SK-N-SH (cell line): Measurements from ENCODE around the gene ZBTB7B. TPM values are rescaled to one million over a fixed set of nuclear protein-coding genes. Genes with fewer than 3 reads are reported as not detected.

Experiments used
- CTCF ChIA-PET: fragments of 300-600, 350-600 bp; formaldehyde crosslinking; extraction: SDS; loops from one replicate; lab custom pipeline; 2021; lab: Yijun Ruan, JAX
- POLR2A ChIA-PET: fragments of 350-600 bp; sonication (Branson Sonifier 250); formaldehyde crosslinking; extraction: SDS; loops from one replicate; lab custom pipeline; 2020; ENCODE audit warnings: antibody characterized with exemption, inconsistent platforms; lab: Yijun Ruan, JAX
- DNase-seq: peaks from one replicate; pipeline ENCODE4 v3.0.0; 2012
- H2AFZ ChIP-seq: fragments of 200-600 bp; sonication (generic); 2 replicates; pipeline ENCODE4 v1.8.1; 2016; ENCODE audit warnings: antibody characterized with exemption, mild to moderate bottlenecking, low read depth
- H3F3A ChIP-seq: fragments of 200-600 bp; sonication (generic); replicated peaks from 2 replicates; pipeline ENCODE3; 2016; ENCODE audit warnings: antibody characterized with exemption, mild to moderate bottlenecking; ENCODE audit not compliant: insufficient read depth
- H3K27ac ChIP-seq, 2 experiments: fragments of 200-500 bp in 1 of 2; fragments of 200-600 bp in 1 of 2; sonication (Bioruptor generic) in 1 of 2; sonication (generic), shearing (Covaris generic) in 1 of 2; 2 replicates each; pipeline versions ENCODE4 v1.5.1 to v1.6.1; 2014 to 2016; ENCODE audit warnings: low read depth in 2 of 2, inconsistent platforms in 1 of 2, low read length in 1 of 2, mild to moderate bottlenecking in 1 of 2, mixed read lengths in 1 of 2
- H3K27me3 ChIP-seq: fragments of 200-600 bp; sonication (generic), shearing (Covaris generic); 2 replicates; pipeline ENCODE4 v1.6.1; 2016; ENCODE audit warnings: mixed run types; ENCODE audit not compliant: insufficient read depth
- H3K36me3 ChIP-seq, 2 experiments: fragments of 200-500 bp in 1 of 2; fragments of 200-600 bp in 1 of 2; sonication (Bioruptor generic) in 1 of 2; sonication (generic) in 1 of 2; replicated peaks in 1 of 2; 2 replicates each; pipeline versions ENCODE3 to v1.5.1; 2014 to 2016; ENCODE audit warnings: low read length in 1 of 2, mild to moderate bottlenecking in 1 of 2; ENCODE audit not compliant: insufficient read depth in 2 of 2, control insufficient read depth in 1 of 2
- H3K4me1 ChIP-seq, 2 experiments: fragments of 200-500 bp in 1 of 2; fragments of 200-600 bp in 1 of 2; sonication (Bioruptor generic) in 1 of 2; sonication (generic), shearing (Covaris generic) in 1 of 2; 2 replicates each; pipeline versions ENCODE4 v1.5.1 to v1.6.1; 2014 to 2016; ENCODE audit warnings: low read depth in 1 of 2, low read length in 1 of 2, mixed run types in 1 of 2; ENCODE audit not compliant: insufficient read depth in 2 of 2, control insufficient read depth in 1 of 2
- H3K4me2 ChIP-seq: fragments of 200-600 bp; sonication (generic), shearing (Covaris generic); 2 replicates; pipeline ENCODE4 v1.6.1; 2017; ENCODE audit warnings: mixed run types
- H3K4me3 ChIP-seq, 2 experiments: fragments of 200-500 bp in 1 of 2; fragments of 200-600 bp in 1 of 2; sonication (Bioruptor generic) in 1 of 2; sonication (generic), shearing (Covaris generic) in 1 of 2; 2 replicates each; pipeline versions ENCODE4 v1.5.1 to v1.8.1; 2014 to 2016; ENCODE audit warnings: low read depth in 2 of 2, inconsistent platforms in 1 of 2, low read length in 1 of 2, mild to moderate bottlenecking in 1 of 2, mixed read lengths in 1 of 2, moderate library complexity in 1 of 2
- H3K79me2 ChIP-seq: fragments of 200-600 bp; sonication (generic); 2 replicates; pipeline ENCODE4 v1.8.1; 2017; ENCODE audit warnings: mild to moderate bottlenecking; ENCODE audit not compliant: insufficient read depth
- H3K9ac ChIP-seq: fragments of 200-600 bp; sonication (generic); 2 replicates; pipeline ENCODE4 v1.6.1; 2017; ENCODE audit warnings: mixed run types
- H3K9me2 ChIP-seq: fragments of 200-600 bp; sonication (generic); 2 replicates; pipeline ENCODE4 v1.6.1; 2017; ENCODE audit warnings: mixed run types
- H3K9me3 ChIP-seq: fragments of 200-600 bp; sonication (generic); 2 replicates; pipeline ENCODE4 v1.6.1; 2017; ENCODE audit warnings: mixed run types, mild to moderate bottlenecking, moderate library complexity
- H4K20me1 ChIP-seq: fragments of 200-600 bp; sonication (generic); 2 replicates; pipeline ENCODE4 v1.6.1; 2017; ENCODE audit warnings: mild to moderate bottlenecking, mixed run types; ENCODE audit not compliant: insufficient read depth
- CHD2 ChIP-seq: fragments of 150-350 bp; IDR thresholded peaks from 2 replicates; pipeline ENCODE4 v1.6.1; 2018; ENCODE audit warnings: low read length; ENCODE audit not compliant: partially characterized antibody
- CTCF ChIP-seq: fragments of 200-600 bp; sonication (generic); IDR thresholded peaks from 2 replicates; pipeline ENCODE4 v1.6.1; 2017; ENCODE audit warnings: antibody characterized with exemption, mild to moderate bottlenecking, moderate library complexity
- ELF1 ChIP-seq: IDR thresholded peaks from 2 replicates; pipeline ENCODE4 v1.4.0; 2012
- EP300 ChIP-seq, 2 experiments: IDR thresholded peaks; 2 replicates each; pipeline versions ENCODE4 v1.4.0 to v1.6.1; 2012; ENCODE audit warnings: borderline replicate concordance in 1 of 2, low read depth in 1 of 2, low read length in 1 of 2
- FOSL2 ChIP-seq: IDR thresholded peaks from 2 replicates; pipeline ENCODE4 v1.4.0; 2012; ENCODE audit warnings: low read depth, mild to moderate bottlenecking, moderate library complexity, borderline replicate concordance
- FOXM1 ChIP-seq: IDR thresholded peaks from 2 replicates; pipeline ENCODE4 v1.4.0; 2012; ENCODE audit warnings: low read depth, mild to moderate bottlenecking
- GABPA ChIP-seq: IDR thresholded peaks from 2 replicates; pipeline ENCODE4 v1.4.0; 2012; ENCODE audit warnings: low read depth, mild to moderate bottlenecking
- MAX ChIP-seq: IDR thresholded peaks from 2 replicates; pipeline ENCODE4 v1.4.0; 2012; ENCODE audit warnings: low read depth
- MEF2A ChIP-seq: IDR thresholded peaks from 2 replicates; pipeline ENCODE4 v1.4.0; 2012; ENCODE audit warnings: low read depth, borderline replicate concordance
- MXI1 ChIP-seq: IDR thresholded peaks from 2 replicates; pipeline ENCODE4 v1.6.1; 2012; ENCODE audit warnings: mild to moderate bottlenecking, low read depth, low read length, improper control_type of control experiment
- NFIC ChIP-seq: IDR thresholded peaks from 2 replicates; pipeline ENCODE4 v1.4.0; 2012; ENCODE audit warnings: borderline replicate concordance
- NRF1 ChIP-seq: IDR thresholded peaks from 2 replicates; pipeline ENCODE4 v1.6.1; 2012; ENCODE audit warnings: low read depth, mild to moderate bottlenecking, low read length
- POLR2AphosphoS5 ChIP-seq: IDR thresholded peaks from 2 replicates; pipeline ENCODE4 v1.6.1; 2012; ENCODE audit warnings: low read depth, low read length
- RAD21 ChIP-seq: IDR thresholded peaks from 2 replicates; pipeline ENCODE4 v1.6.1; 2012; ENCODE audit warnings: mild to moderate bottlenecking, low read length
- RCOR1 ChIP-seq: fragments of 150-350 bp; IDR thresholded peaks from 2 replicates; pipeline ENCODE4 v1.6.1; 2017; ENCODE audit warnings: antibody characterized with exemption, low read length
- RXRA ChIP-seq: IDR thresholded peaks from 2 replicates; pipeline ENCODE4 v1.4.0; 2012; ENCODE audit warnings: low read depth, mild to moderate bottlenecking, borderline replicate concordance
- SIN3A ChIP-seq: IDR thresholded peaks from 2 replicates; pipeline ENCODE4 v1.6.1; 2012; ENCODE audit warnings: low read depth, mild to moderate bottlenecking, low read length, moderate library complexity, borderline replicate concordance
- SMC3 ChIP-seq: IDR thresholded peaks from 2 replicates; pipeline ENCODE4 v1.6.1; 2012; ENCODE audit warnings: low read depth, low read length, improper control_type of control experiment
- TAF1 ChIP-seq: IDR thresholded peaks from 2 replicates; pipeline ENCODE4 v1.6.1; 2012; ENCODE audit warnings: low read depth, mild to moderate bottlenecking, low read length, moderate library complexity, borderline replicate concordance
- TCF12 ChIP-seq: IDR thresholded peaks from 2 replicates; pipeline ENCODE4 v1.4.0; 2012
- TEAD4 ChIP-seq: IDR thresholded peaks from 2 replicates; pipeline ENCODE4 v1.4.0; 2012; ENCODE audit warnings: mild to moderate bottlenecking, borderline replicate concordance; ENCODE audit not compliant: insufficient read depth
- YY1 ChIP-seq: IDR thresholded peaks from 2 replicates; pipeline ENCODE4 v1.4.0; 2012; ENCODE audit warnings: low read depth, mild to moderate bottlenecking
- ZBTB33 ChIP-seq: IDR thresholded peaks from 2 replicates; pipeline ENCODE4 v1.4.0; 2012; ENCODE audit warnings: low read depth, borderline replicate concordance
- WGBS: methylation state at CpG from one replicate; pipeline ENCODE4 v1.1.6; 2017; ENCODE audit warnings: low lambda C conversion rate; 5-methylcytosine and 5-hydroxymethylcytosine counted together
- polyA plus RNA-seq, 3 experiments: library from polyadenylated mRNA; depleted of rRNA; stranded (reverse); fragments of >200 nt; gene quantifications; 2 replicates each; pipeline ENCODE4 v1.2.3, GENCODE V29; 2012
- TF ChIP-seq, protein P1 (sequence below): fragments of 150-350 bp; IDR thresholded peaks from 2 replicates; pipeline ENCODE4 v1.6.1; 2017; ENCODE audit warnings: antibody characterized with exemption, low read length, low read depth, borderline replicate concordance
- TF ChIP-seq, protein P2 (sequence below): fragments of 150-350 bp; IDR thresholded peaks from 2 replicates; pipeline ENCODE4 v1.6.1; 2016; ENCODE audit warnings: mild to moderate bottlenecking, low read depth, low read length
- TF ChIP-seq, protein P3 (sequence below): IDR thresholded peaks from 2 replicates; pipeline ENCODE4; 2012

The ZBTB7B gene
- polyA plus RNA-seq, 1 of the 3 experiments (the other 2 are of a cell fraction), result 15.7 TPM

DNA sequence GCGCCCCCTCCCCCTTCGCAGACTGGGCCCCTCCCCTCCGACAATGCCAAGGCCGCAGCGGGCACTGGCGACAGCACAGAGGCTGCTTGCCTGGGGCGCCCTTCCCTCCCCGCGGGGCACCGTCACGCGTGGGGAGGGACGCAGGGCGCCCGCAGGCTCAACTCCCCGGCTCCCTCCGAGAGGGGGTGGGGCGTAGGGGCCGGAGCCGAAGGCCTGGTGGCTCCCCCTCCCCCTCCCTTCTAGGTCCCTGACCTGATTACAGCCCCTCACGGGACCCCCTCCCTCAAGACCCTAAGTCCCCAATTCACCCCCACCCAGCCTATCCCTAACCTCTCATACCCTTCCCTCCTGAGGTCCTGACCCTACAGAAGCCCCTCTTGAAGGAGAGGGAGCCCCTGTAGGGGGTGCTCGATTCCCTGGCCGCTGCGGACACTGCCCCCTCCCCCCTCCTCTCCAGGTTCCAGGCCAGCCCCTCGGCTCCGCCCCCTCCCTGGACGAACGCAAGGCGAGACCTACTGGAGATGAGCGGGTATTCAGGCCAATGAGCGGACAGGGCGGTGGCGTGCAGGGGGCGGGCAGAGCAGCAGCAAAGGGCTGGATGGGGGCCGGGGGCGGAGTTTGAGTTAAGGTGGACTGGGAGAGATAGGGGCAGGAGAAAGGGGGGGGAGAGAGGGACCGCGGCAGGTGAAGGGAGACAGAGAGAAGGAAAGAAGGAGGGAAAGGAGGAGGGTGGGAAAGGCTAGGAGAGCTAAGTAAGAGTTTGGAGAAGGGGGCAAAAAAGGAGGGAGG lies 733 bp upstream of the ZBTB7B start:
- ChIA-PET CTCF (interaction anchor here (0.8 to 14.0 kb wide), 15 partner anchors 13 to 171 kb away, joined by 3 to 640 read pairs (median 4); partner anchors contain the start of genes ADAM15, CKS1B, DCST1 and DCST2), POLR2A (interaction anchor here (0.9 to 1.2 kb wide), 3 partner anchors 18 to 41 kb away, joined by 3 to 8 read pairs (median 5); partner anchors contain the start of genes PYGO2 and SHC1)
- peak; percentile 96 for DNase-seq
- Histone ChIP-seq H3K4me1 (peaks cover 19 to 33% of the 10 kb centered on the region in 2 experiments), H3K9ac (peak overlapping the region; percentile 76), H3K9me3 (no peaks in the 10 kb centered on the region), H3K79me2 (peaks cover 35% of the 10 kb centered on the region), H3K27me3 (no peaks in the 10 kb centered on the region), H3K36me3 (peaks cover 0 to 5% of the 10 kb centered on the region in 2 experiments), H2AFZ (peak overlapping the region; percentile 59; the same call in 1 of the 2 replicates), H3K27ac (peak overlapping the region; percentile 92 to 96), H3K4me3 (peak overlapping the region; percentile 57 to 71), H4K20me1 (no peaks in the 10 kb centered on the region), H3F3A (peaks cover 27% of the 10 kb centered on the region), H3K4me2 (peak overlapping the region; percentile 96), H3K9me2 (no peaks in the 10 kb centered on the region)
- WGBS, result 1% methylated on average over 18 of the region's 38 CpGs
- TF ChIP-seq EP300 (IDR thresholded peaks at IDR 0.05; ENCODE audit: borderline replicate concordance in 1 of 2, low read depth in 1 of 2, low read length in 1 of 2) (no peak), MXI1 (peak; percentile 69), NFIC (no peak), YY1 (no peak), NRF1 (no peak), TCF12 (0 out of 2 replicates have a peak, but pooled peaks have one; percentile 4), MEF2A (no peak), RXRA (no peak), TEAD4 (no peak), POLR2AphosphoS5 (peak; percentile 41; the same call in 1 of the 2 replicates), TAF1 (peak; percentile 50; the same call in 1 of the 2 replicates), FOXM1 (no peak), CHD2 (peak; percentile 90), ZBTB33 (no peak), SMC3 (no peak), SIN3A (peak; percentile 21; the same call in 1 of the 2 replicates), MAX (peak; percentile 4; the same call in 1 of the 2 replicates), CTCF (peak; percentile 69), GABPA (0 out of 2 replicates have a peak, but pooled peaks have one; percentile 22), ELF1 (peak; percentile 25), RAD21 (no peak), FOSL2 (no peak), RCOR1 (no peak; the same call in 1 of the 2 replicates)
- TF ChIP-seq, protein P1, sequence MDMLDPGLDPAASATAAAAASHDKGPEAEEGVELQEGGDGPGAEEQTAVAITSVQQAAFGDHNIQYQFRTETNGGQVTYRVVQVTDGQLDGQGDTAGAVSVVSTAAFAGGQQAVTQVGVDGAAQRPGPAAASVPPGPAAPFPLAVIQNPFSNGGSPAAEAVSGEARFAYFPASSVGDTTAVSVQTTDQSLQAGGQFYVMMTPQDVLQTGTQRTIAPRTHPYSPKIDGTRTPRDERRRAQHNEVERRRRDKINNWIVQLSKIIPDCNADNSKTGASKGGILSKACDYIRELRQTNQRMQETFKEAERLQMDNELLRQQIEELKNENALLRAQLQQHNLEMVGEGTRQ, result no peak
- TF ChIP-seq, protein P2, sequence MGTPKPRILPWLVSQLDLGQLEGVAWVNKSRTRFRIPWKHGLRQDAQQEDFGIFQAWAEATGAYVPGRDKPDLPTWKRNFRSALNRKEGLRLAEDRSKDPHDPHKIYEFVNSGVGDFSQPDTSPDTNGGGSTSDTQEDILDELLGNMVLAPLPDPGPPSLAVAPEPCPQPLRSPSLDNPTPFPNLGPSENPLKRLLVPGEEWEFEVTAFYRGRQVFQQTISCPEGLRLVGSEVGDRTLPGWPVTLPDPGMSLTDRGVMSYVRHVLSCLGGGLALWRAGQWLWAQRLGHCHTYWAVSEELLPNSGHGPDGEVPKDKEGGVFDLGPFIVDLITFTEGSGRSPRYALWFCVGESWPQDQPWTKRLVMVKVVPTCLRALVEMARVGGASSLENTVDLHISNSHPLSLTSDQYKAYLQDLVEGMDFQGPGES, result peak; percentile 63
- TF ChIP-seq, protein P3, sequence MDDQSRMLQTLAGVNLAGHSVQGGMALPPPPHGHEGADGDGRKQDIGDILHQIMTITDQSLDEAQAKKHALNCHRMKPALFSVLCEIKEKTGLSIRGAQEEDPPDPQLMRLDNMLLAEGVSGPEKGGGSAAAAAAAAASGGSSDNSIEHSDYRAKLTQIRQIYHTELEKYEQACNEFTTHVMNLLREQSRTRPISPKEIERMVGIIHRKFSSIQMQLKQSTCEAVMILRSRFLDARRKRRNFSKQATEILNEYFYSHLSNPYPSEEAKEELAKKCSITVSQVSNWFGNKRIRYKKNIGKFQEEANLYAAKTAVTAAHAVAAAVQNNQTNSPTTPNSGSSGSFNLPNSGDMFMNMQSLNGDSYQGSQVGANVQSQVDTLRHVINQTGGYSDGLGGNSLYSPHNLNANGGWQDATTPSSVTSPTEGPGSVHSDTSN, result peak; percentile 98
